GDM1 (cell line): ENCODE data around the gene PRTG.
A peak's percentile ranks its signal among the peaks of the same experiment; 100 is the strongest.
"Not testable (repeated sequence)": the region's sequence is repeated elsewhere in the genome, so short reads cannot be mapped to it uniquely, and the experiment has no call there.

ENCODE experiments used
- DNase-seq: peaks from one replicate; lab custom pipeline; 2025; lab: John Stamatoyannopoulos, UW

Gene PRTG

DNA sequence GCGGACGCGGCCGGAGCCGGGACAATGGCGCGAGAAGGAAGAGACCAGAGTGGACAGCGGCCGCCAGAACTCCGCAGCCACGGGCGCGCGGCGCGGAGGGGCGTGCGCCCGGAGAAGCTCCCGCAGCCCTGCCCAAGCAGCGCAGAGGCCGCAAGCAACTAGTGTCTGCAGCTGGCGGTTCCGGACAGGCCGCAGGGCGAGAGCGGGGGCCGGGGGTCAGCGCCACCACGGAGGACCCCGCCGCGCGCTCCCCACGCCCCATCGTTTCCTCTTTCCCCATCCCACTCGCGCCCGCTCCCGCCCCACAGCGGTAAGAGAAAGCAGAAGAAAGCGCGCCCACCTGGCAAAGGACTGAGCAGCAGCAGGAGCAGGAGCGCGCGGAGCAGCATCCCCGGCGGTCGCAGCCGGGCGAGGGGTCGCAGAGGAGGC is 440 bp downstream of the PRTG start:
- DNase-seq: peak; percentile 13

DNA sequence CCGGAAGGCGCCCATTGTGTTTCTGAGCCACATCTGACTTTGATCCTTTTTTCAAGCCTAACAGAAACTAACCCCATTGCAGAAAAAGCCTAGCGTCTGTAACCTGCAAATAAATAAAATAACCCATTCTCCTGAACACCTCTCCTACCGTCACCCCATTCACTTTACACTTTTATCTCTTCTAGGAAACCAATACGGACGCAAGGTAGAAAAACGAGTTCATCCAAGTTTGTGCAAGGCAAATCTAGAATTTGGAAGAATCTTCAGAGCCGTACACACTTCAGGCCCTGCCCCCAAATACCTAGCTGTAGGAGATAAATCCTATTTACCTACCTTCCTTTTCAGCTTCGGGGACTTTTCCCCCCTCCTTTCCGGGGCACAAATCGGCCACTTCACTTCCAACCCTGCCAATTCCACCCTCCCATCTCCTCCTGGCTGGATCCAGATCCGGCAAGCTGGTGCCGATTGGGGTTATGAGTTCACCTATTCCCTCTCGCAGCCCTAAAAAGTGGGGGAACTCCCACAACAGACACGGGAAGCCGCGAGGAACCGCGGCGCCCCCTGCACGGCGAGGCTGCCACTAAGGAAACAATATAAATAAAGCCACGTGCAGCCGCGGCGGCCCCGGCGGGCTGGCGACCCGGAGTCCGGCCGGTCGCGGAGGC is 987 bp downstream of the PRTG start:
- no peak for DNase-seq

DNA sequence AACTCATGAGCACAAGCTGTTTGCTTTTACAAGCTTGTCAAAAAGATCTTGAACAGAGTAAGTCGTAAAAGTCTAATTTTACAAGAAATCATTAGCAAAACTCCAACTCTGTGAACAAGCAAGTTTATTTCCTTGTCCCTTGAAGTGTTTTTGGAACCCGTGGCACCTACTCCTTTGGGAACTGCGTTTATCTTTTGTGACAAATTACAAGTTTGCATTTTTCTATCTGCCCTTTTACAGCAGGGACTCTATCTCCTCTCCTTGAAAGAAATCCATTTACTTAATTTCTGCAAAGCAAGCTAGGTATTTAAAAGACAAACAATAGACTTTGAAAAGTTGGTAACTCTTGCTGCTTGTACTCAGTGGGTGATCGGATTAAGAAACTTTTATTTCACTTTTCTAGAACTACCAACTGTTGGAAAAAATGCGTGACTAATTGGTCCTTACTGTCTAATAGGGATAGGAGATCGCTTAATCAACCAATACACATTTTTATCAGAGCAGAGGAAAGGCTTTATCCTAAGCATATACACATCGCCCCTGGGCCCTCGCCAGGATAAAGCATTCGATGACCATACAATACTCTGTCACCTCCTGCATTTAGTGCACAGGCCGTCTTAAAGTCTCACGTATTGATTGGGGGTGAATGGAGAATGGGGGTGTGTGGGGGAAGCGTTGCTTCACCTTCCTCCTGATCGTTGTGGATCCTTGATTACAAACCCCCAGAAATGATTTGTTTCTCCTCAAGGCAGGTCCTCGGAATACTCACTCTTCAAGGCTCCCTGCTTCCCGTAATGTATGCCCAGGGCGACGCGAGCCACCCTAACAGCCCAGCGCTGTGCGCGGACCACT is 1.7 kb downstream of the PRTG start:
- DNase-seq: no peak

DNA sequence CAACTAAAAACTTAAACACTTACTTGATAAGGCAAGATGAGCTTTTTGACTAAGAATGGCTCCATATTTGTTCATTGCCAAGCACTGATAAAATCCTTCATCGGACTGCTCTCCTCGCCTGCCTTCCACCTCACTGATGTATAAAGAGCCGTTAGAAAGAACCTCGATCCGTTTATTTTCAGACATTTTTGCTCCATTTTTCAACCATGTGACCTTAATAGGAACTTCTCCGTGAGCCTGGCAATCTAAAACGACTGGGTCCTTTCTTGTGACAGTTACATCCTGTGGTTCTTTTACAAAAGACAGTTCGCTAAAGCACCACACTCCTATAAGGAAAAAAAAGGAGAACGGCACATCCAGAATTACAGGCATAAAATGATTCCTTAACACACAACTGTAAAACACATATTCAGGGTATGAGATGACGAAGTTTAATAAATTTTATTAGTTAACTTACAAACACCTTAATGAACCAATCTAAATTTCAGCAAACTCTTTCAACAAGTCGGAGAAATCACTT is 2.5 kb downstream of the PRTG start:
- no peak for DNase-seq

DNA sequence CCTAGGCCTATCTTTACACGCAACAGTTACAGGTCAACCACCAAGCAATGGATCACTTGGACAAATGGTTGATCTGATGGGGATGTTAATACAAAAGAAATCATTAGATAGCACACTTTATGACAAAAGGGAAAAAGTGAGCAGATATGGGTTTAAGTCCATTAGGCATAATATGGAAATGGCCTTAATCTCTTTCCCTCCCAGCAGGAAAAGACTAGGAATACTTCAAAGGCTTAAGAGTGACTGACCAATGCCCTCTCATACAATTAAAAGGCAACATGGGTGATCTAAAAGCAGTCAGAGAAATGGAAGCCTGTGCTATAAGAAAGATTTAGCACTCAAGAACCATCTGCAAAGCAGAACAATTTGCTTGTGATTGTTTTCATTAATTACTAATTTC is 3.3 kb downstream of the PRTG start:
- DNase-seq: no peak

DNA sequence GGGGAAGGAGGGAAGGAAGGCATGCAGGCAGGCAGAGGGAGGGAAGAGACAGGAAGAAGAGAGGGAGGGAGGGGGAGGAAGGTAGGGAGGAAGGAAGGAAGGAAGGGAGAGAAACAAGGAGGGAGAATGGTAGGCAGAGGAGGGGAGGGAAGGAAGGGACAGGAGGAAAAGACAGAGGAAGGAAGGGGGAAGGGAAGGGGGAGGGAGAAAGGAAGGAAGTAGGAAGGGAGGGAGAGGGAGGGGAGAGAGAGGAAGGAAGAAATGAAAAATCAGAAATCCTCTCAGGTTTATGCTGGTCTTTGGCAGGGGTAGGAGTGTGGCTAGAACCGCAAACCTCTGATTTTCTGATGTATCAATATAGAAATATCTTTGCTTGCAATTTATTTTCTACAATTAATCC is 4.2 kb downstream of the PRTG start:
- DNase-seq: no peak

DNA sequence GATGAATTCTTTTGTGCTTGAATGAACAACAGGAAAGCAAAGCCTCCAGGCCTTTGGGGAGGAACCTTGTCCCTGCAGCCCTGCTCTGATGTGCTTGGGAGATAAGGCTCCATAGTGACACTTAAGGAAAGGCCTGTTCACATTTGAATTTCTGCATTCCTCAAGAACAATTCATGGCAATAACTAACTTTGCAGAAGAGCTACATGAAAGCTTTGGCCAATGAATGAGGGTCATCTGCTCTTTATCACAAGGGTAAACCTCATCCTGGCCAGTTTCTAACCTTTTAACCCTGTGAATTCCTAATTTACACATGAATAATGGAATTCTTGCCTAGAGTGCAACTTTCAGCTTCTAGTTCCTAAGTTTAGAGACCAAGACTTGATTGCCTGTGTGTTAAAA is 5.6 kb downstream of the PRTG start:
- no peak for DNase-seq

DNA sequence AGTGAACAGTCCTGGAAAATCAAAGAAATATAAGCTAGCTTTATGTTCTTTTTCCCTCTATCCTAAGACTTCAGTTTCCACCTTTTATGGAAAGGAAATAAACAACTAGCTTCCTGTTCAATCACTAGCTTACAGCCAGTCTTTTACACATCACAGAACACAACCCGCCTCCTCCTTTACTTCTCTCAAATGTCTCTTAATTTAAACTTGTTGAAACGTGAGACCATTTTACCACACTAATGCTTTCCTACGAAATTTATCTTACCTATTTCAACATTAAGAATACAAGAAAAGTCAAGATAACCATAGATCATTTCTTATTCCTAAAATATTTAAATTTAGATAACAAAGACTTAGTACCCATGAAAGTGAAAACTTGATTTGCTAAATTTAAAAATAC is 6.2 kb downstream of the PRTG start:
- no peak for DNase-seq

DNA sequence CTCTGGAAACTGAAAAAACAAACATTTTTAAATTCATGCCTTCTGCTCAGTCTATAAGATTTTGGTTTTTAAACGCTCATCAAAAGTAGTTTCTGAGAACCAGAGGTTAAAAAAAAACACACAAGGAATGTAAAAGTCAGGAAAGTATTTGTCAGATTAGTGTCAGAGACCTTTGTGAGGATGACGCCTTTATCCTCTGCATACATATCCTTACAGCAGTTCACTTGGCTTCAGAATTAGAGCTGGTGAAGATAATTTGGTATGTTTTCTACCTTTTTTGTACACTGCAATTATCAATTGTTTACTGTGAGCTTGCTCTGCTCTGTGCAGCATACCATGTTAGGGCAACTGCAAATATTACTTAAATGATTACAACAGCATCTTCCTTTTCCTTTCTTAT is 8.3 kb downstream of the PRTG start:
- DNase-seq: no peak

DNA sequence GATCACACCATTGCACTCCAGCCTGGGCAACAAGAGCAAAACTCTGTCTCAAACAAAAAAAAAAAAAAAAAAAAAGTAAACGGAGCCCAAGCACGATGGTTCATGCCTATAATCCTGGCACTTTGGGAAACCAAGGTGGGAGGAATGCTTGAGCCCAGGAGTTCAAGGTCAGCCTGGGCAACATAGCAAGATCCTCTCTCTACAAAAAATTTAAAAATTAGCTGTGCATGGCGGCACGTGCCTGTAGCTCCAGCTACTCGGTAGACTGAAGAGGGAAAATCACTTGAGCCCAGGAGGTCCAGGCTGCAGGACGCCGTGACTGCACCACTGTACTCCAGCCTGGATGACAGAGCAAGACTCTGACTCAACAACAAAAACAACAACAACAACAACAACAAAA is 9.5 kb downstream of the PRTG start:
- DNase-seq: not testable (repeated sequence)

DNA sequence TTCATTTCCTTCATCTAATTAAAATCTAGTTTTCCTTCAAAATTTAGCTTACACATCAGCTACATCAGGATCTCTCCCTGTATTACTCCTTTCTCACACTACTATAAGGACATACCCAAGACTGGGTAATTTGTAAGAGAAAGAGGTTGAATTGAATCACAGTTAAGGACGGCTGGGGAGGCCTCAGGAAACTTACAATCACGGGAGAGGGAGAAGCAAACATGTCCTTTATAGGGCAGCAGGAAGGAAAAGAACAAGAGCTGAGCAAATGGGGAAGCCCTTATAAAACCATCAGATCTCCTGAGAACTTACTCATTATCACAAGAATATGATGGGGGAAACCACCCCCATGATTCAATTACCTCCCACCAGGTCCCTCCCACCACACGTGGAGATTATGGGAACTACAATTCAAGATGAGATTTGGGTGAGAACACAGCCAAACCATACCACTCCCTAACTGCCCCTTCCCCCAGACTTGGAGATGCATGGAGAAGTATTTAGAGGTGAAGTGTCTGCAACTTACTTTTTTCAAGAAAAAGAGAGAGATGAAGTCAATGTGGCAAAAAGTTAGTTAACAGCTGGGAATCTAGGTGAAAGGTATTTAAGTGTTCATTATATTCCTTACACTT is 21.3 kb downstream of the PRTG start:
- DNase-seq: no peak

DNA sequence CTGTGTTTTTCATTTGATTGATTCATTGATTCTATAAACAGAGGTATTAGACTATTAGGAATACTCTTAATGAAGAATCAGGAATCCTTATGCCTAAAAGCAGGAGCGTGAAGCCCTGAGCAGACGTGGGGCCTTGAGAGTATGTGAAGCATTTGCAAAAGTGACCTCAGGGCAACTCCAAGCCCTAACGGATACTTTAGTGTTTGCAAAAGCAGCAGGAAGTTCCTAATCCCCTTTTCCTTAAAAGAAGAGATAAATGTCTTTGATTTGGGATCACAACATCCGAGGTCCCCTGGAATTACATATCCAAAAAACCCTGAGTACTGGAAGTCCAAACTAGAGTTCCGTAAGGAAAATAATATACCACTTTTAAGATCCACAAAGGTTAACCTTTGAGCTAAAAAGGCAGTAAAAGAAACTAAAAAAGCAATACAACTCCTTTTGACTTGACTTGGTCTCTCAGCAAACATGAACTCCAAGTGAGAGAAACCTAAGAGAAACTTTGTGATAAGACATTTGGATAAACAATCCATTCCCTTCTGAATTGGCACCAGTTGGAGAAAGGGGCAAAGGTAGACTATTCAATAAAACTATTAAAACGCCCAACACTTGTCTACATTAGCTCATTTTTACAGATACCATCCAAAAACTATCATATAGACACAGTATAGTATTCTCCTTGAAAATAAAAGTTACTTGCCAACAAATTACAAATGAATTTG is 27.4 kb downstream of the PRTG start:
- no peak for DNase-seq

DNA sequence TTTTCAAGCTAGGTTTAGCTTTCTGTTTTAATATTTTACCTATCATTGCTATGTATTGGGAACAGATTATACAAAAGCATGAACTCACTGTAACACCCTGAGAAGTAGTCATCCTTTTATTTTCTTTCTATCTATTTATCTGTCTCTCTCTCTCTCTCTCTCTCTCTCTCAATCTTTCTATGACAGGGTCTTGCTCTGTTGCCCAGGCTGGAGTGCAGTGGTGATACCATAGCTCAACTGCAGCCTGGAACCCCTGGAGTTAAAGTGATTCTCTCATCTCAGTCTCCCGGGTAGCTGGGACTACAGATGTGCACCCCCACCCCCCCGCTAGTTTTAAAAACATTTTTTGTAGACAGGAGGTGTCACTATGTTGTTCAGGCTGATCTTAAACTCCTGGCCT is 28.9 kb downstream of the PRTG start:
- no peak for DNase-seq

DNA sequence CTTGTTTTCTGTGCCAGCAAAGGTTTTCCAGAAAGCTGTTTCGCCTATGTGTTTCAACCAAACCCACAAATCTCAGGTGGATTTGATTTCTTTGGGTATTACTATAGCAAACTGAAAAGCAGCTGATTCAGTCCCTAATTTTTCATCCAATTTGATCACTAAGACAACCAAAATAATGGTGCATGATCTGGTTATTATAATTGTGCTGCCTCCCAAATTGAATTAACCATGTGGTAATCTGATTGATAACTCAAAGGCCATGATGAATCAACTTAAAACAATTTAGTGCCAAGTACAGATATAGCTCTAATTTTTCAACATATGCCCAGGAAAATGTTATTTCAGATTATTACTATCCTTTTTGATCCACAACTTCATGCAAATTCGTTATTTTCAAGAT is 30.6 kb downstream of the PRTG start:
- no peak for DNase-seq

DNA sequence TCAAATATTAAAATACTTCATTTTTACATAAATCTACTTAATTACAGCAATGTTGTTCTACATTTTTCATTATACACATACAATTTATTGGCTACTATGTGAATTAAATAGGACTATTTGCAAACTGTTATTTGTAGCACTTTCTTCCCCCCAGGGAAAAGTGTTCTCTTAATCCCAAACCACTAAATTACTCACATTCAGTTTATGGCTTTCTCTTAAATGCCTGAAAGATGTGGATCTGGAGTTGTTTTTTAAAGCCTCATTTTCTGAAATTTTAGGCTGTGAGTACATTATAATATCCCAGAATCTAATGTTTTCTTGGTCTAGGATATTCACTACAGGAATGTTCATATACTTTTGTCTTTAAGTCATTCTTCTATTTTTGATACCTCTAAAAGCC is 32.7 kb downstream of the PRTG start:
- DNase-seq: no peak

DNA sequence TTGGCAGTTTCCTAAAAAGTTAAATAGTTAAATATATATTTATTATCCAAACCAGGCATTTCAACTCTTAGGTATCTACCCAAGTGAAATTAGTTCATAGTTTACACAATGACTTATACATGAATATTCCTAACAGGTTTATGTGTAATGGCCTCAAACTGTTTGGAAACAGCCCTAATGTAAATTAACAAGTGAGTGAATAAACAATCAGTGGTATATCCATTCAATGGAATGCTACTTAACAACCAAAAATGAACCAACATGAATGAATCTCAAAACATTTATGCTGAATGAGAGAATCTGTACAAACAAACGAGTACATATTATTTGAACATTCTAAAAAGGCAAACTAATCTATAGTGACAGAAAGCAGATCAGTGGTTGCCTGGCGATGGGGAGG is 33.5 kb downstream of the PRTG start:
- no peak for DNase-seq

DNA sequence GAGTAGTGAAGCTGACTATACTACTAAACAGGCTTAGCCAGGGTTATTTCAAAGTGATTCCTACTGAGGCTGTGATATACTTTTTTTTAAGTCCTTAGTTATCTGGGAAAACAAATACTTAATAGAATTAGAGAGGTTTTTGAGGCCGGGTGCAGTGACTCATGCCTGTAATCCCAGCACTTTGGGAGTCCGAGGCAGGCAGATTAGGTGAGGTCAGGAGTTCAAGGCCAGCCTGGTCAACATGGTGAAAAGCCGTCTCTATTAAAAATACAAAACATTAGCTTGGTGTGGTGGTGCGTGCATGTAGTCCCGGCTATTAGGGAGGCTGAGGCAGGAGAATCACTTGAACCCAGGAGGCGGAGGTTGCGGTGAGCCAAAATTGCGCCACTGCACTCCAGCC is 34.2 kb downstream of the PRTG start:
- no peak for DNase-seq

DNA sequence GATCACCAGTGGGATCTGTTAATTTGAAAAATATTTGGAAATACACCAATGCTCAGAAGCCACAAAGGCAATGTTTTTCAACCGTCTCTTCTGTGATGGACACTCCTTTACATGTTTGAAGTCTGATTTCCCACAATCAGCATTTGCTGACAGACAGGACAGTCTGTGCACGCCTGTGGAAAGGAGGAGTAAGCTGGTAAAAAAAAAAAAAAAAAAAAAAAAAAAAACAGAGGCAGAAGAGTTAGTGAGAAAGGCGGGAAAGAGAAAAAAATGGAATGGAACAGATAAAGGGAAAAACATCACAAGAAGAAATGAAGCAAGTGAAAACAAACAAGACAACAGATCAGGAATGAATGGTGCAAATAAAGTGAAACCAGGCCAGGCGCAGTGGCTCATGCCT is 35.0 kb downstream of the PRTG start:
- DNase-seq: no peak

DNA sequence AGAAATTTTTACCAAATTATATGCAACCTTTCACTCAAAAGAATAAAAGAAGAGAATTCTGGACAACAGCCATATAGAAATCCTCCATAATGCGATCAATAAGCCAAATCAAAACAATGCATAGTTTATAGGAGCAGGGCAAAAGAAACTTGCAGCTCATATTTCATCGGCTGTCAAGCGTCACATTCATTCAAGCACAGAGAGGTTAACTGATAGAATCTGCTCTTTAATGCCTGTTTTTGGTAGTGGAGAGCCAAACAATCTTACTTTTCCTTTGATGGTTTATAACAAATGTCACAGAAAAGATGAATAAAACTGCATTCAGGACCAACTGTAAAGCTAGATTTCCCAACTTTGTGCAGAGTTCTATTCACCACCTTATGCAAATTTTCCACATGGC is 35.4 kb downstream of the PRTG start:
- DNase-seq: no peak

DNA sequence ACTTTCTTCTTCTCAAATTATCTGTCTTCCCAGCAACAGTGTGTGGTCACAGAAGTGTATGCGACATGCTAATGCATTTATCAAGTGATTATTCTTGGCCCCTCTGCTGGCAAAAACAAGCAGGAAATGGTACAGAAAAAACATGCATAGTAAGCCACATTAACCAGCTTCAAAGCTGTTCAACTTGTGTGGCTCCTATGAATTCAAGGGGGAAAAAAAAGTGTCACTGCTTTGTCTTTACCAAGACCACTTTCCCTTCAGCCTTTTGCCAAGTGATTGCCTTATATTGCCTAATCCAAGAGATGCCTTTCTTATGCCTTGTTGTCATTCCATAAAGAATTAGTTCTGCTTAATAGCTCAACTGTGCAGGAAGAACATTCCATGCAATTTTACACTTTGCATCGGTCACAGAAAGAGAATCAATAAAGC is 39.1 kb downstream of the PRTG start:
- DNase-seq: no peak

DNA sequence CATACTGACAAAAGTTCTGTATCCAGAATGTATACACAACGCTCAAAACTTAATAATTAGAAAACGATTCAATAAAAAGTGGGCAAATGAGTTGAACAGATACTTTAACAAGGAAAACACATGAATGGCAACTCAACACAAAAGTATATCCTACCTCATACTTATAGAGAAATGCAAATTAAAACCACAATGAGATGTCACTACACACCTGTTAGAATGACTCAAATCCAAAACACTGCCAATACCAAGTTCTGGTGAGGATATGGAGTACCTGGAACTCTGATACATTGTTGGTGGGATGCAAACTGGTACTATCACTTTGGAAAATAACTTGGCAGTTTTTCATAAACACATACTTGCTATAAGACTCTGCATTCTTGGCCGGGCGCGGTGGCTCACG is 42.1 kb downstream of the PRTG start:
- DNase-seq: no peak

DNA sequence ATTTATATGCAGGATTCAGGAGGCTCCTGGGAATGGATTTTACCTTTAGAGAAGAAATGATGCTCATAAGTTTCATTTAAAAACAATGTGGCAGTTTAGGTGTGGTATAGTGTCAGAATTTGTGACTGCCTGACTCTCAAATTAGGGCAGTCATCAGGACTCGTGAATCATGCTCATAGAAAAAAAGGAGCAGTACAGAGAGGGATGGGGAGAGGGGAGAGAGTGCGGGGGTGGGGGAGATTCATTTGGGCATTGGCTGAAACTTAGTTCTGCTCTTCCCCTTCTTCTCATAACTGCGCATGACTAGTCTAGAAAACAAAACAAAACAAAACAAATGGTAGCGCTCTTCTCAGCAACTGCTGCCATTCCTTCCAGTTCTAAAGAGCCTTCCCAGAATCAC is 44.3 kb downstream of the PRTG start:
- no peak for DNase-seq
